Measurements from ENCODE around the gene TIMM50. TPM values are rescaled to one million over a fixed set of nuclear protein-coding genes. Genes with fewer than 3 reads are reported as not detected.
A peak's percentile ranks its signal among the peaks of the same experiment; 100 is the strongest.
"Not testable (repeated sequence)": the region's sequence is repeated elsewhere in the genome, so short reads cannot be mapped to it uniquely, and the experiment has no call there.

TIMM50 gene
- total RNA-seq, 1 donor from 2014 or later: 55.6 TPM

- ATAC-seq: no peak
Observed at GRCh38 chr19:39469567-39469966, 11.1 kb upstream of the TIMM50 start.

GRCh38 chr19:39470724-39471339, 9.8 kb upstream of the TIMM50 start:
- no peak for ATAC-seq

DNA sequence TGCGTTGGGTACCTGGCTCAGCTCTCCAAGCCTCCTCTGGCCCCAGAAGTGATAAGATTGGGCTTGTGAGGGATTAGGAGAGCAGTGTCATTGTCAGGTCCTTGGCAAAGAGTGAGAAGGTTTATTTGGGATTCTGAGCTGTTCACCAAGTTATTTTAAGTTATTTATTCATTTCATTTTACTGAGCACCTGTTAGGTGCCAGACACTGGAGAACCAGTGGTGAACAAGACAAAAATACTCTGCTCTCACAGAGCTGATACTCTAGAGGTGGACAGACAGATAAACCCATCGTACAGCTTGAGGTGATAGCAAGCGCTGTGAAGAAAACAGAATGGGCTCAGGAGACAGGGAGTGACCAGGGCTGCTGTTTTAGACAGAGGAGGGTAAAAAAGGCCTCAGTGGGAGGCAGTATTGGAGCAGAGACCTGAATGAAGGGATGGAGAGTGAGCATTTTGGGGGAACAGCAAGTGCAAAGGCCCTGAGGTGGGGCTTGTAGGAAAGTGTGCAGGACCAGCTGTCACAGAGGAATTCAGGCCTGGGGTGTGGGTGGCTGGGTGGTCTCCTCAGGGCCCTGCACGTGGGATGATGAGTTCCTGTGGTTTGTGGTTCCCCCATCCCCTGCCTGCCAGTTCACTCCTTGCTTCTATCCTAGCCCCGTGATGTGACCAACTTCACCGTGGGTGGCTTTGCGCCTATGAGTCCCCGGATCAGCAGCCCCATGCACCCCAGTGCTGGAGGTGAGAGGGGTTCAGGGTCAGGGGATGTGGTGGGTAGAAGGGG, 8.7 kb upstream of the TIMM50 start:
- no peak for ATAC-seq

DNA sequence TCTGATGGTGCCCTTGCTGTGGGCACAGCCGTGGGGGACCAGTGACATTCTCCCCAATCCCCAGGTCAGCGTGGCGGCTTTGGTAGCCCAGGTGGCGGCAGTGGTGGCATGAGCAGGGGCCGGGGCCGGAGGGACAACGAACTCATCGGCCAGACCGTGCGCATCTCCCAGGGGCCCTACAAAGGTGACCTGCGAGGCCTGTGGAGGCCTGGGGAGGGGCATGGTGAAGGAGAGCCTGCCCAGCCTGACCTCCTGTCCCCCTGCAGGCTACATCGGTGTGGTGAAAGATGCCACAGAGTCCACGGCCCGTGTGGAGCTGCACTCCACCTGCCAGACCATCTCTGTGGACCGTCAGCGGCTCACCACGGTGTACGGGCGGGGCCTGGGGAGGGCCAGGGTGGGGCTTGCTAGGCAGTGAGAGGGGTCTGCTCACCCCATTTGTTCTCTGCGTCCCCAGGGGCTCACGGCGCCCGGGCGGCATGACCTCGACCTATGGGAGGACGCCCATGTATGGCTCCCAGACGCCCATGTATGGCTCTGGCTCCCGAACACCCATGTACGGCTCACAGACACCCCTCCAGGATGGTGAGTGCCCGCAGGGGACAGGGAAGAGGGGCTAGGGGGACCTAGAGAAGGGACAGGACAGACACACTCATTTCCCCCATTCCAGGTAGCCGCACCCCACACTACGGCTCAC, 7.7 kb upstream of the TIMM50 start:
- ATAC-seq: peak; percentile 7

- no peak for ATAC-seq
Observed at GRCh38 chr19:39473443-39473960, 7.1 kb upstream of the TIMM50 start.

- peak; percentile 27 for ATAC-seq
Observed at GRCh38 chr19:39474139-39474620, 6.5 kb upstream of the TIMM50 start.

- ATAC-seq: no peak
Observed at GRCh38 chr19:39475748-39476147, 4.9 kb upstream of the TIMM50 start.

DNA sequence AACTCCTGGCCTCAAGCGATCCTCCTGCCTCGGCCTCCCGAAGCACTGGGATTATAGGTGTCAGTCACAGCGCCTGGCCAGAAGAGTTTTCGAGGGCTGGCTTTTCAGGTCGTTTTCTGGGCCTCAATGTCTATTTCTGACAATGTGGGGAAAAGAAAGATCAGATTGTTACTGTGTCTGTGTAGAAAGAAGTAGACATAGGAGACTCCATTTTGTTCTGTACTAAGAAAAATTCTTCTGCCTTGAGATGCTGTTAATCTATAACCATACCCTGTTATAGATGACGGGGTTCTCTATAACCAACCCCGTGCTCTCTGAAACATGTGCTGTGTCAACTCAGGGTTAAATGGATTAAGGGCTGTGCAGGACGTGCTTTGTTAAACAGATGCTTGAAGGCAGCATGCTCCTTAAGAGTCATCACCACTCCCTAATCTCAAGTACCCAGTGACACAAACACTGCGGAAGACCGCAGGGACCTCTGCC, 1.3 kb upstream of the TIMM50 start:
- not testable (repeated sequence) for ATAC-seq

DNA sequence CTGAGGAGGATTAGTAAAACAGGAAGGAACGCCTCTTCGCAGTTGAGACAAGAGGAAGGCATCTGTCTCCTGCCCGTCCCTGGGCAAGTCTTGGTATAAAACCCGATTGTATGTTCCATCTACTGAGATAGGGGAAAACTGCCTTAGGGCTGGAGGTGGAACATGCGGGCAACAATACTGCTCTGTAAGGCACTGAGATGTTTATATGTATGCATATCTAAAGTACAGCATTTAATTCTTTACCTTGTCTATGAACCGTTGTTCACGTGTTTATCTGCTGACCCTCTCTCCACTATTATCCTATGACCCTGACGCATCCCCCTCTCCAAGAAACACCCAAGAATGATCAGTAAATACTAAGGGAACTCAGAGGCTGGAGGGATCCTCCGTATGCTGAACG, 722 bp upstream of the TIMM50 start:
- no peak for ATAC-seq

GRCh38 chr19:39481229-39481545, 549 bp downstream of the TIMM50 start:
- peak; percentile 9 for ATAC-seq

DNA sequence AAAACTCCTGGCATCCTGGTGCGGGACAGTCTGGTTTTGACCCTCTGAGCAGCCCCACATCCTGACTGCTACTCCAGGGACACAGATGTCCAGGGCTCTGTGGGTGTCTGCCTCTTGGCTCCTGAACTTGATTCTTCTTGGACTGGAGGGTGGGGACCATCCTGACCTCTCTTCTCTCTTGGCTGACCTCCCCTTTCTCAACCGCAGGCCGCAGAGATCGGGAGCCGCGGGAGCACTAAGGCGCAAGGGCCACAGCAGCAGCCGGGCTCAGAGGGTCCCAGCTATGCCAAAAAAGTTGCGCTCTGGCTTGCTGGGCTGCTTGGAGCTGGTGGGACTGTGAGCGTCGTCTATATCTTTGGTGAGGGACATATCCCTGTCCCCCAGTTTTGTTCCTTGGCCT, 1.0 kb downstream of the TIMM50 start:
- ATAC-seq: peak; percentile 2

- ATAC-seq: no peak
Observed at GRCh38 chr19:39483141-39483540, 2.5 kb downstream of the TIMM50 start.

GRCh38 chr19:39489756-39490155, 9.1 kb downstream of the TIMM50 start:
- no peak for ATAC-seq

GRCh38 chr19:39492225-39492624, 11.6 kb downstream of the TIMM50 start:
- ATAC-seq: no peak

- no peak for ATAC-seq
Observed at GRCh38 chr19:39492788-39493187, 12.2 kb downstream of the TIMM50 start.

DNA sequence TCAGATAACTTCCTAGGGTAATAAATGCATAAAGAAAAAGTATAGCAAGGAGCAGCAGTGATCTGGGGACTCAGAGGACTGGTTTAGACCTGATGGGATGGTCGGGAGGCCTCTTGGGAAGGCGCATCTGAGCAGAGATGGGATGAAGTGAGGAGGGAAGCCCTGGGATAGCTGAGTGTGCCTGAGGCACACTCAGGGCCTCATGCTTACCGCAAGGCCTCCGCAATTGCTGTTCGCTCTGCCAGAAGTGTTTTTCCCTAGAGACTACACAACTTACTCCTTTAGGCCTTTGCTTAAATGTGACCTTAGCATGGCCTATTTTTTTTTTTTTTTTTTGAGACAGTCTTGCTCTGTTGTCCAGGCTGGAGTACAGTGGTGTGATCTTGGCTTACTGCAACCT, 14.0 kb downstream of the TIMM50 start:
- no peak for ATAC-seq

DNA sequence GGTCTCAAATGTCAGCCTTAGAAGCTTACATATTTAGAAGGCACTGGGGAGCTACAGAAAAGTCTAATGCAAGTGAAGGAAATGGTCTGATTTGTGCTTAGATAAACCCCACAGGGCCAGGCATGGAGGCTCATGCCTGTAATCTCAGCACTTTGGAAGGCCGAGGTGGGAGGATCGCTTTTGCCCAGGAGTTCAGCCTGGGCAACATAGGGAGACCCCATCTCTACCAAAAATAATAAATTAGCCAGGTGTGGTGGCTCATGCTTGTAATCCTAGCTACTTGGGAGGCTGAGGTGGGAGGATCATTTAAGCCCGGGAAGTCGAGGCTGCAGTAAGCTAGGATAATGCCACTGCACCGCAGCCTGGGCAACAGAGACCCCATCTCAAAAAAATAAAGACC, 15.4 kb downstream of the TIMM50 start:
- no peak for ATAC-seq

GRCh38 chr19:39497701-39497995, 17.0 kb downstream of the TIMM50 start:
- no peak for ATAC-seq

GRCh38 chr19:39497996-39498797, 17.6 kb downstream of the TIMM50 start:
- ATAC-seq: peak; percentile 13

GRCh38 chr19:39498798-39499642, 18.4 kb downstream of the TIMM50 start, which contains the start of gene DLL3:
Gene DLL3, plus strand, starts transcription at chr19:39498947. Its CDS starts 28 bp downstream, at chr19:39498975.
- peak; percentile 18 for ATAC-seq

DNA sequence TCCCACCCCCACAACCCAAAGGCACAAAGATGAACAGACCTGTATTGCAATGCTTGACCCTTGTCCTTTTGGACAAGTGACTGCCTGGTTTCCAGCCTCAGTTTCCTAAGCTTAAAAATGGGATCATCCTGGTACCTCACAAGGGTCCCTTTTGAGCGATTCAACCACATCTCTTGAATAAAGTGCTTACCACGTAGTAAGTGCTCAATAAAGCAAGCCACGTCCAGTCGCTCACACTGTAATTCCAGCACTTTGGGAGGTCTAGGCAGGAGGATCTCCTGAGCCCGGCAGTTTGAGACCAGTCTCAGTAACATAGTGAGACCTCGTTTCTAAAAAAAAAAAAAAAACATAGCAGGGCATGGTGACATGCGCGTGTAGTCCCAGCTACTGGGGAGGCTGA, 19.3 kb downstream of the TIMM50 start:
- no peak for ATAC-seq

GRCh38 chr19:39500543-39500942, 19.9 kb downstream of the TIMM50 start:
- ATAC-seq: no peak

Measured in esophagus mucosa (tissue), 1 donor.